Activated CD4-positive, CD25-positive, alpha-beta regulatory T cell treated with anti-CD3 and anti-CD28 coated beads, Interleukin-2, amount 50 U/mL, for 24 hours (primary cell): ENCODE measurements around the gene OR51B6.

Experiments used
- ATAC-seq, 2 donors: fragments of 150-1000 bp; cut with Tn5 transposase; one replicate each; pipeline ENCODE4 v1.10.0; 2021; ENCODE audit warnings: mild to moderate bottlenecking in 1 of 2, moderate library complexity in 1 of 2

The OR51B6 gene

GRCh38 chr11:5366856-5367255 lies 15.5 kb downstream of the OR51B6 start:
- no peak for ATAC-seq

GRCh38 chr11:5367448-5368074 lies 16.3 kb downstream of the OR51B6 start:
- ATAC-seq, result no peak

GRCh38 chr11:5368502-5369043 lies 17.3 kb downstream of the OR51B6 start:
- no peak for ATAC-seq

GRCh38 chr11:5369789-5370188 lies 18.5 kb downstream of the OR51B6 start:
- no peak for ATAC-seq

GRCh38 chr11:5380740-5381342 lies 29.5 kb downstream of the OR51B6 start:
- ATAC-seq, result no peak

- no peak for ATAC-seq
Measured at GRCh38 chr11:5383576-5383975, 32.3 kb downstream of the OR51B6 start, which contains the start of gene OR51M1. Gene OR51M1, plus strand, starts transcription at chr11:5383812. Its CDS starts 5,587 bp downstream, at chr11:5389399.

- no peak for ATAC-seq
Measured at GRCh38 chr11:5384335-5384734, 33.0 kb downstream of the OR51B6 start.

GRCh38 chr11:5390210-5390609 lies 38.9 kb downstream of the OR51B6 start:
- ATAC-seq, result no peak

GRCh38 chr11:5394091-5394490 lies 42.8 kb downstream of the OR51B6 start:
- ATAC-seq, result no peak

GRCh38 chr11:5398936-5399335 lies 47.6 kb downstream of the OR51B6 start:
- ATAC-seq, result no peak
